OCI-LY1 (cell line): ENCODE results near the gene MAPKAPK3.

ENCODE experiments used
- EZH2 ChIP-seq: fragments of 200-600 bp; sonication (generic), shearing (Covaris generic); IDR thresholded peaks from 2 replicates; pipeline ENCODE4 v1.8.0; 2017; ENCODE audit warnings: borderline replicate concordance, mixed run types, mild to moderate bottlenecking, antibody characterized with exemption, low read length, moderate library complexity, mixed read lengths
- TF ChIP-seq, protein P1 (sequence below): fragments of 200-600 bp; sonication (generic), shearing (Covaris generic); IDR thresholded peaks from 2 replicates; pipeline ENCODE4 v1.5.1; 2017; ENCODE audit warnings: mild to moderate bottlenecking, antibody characterized with exemption, low read length, moderate library complexity, mixed read lengths

DNA sequence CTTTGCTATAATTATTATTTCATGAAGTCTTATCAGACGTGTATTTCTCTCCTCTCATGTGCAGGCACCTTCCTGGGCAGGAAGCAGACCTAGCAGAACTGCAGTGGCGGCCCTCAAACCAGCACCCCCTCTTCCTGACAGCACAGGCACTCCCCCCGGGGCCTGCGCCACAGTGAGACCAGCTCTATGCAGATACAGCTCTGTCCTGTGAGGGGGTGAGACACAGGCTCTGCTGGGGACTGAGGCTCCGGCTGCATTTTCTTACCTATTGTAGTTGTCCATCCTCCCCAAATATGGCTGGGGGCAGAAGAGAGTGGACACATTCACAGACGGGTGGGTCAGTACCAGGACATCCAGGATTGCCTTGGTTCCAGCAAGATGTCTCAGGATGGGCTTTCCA lies 10.4 kb upstream of the MAPKAPK3 start:
- TF ChIP-seq, protein P1, sequence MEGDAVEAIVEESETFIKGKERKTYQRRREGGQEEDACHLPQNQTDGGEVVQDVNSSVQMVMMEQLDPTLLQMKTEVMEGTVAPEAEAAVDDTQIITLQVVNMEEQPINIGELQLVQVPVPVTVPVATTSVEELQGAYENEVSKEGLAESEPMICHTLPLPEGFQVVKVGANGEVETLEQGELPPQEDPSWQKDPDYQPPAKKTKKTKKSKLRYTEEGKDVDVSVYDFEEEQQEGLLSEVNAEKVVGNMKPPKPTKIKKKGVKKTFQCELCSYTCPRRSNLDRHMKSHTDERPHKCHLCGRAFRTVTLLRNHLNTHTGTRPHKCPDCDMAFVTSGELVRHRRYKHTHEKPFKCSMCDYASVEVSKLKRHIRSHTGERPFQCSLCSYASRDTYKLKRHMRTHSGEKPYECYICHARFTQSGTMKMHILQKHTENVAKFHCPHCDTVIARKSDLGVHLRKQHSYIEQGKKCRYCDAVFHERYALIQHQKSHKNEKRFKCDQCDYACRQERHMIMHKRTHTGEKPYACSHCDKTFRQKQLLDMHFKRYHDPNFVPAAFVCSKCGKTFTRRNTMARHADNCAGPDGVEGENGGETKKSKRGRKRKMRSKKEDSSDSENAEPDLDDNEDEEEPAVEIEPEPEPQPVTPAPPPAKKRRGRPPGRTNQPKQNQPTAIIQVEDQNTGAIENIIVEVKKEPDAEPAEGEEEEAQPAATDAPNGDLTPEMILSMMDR: no peak
- no peak for TF ChIP-seq EZH2
